SJCRH30 (cell line): ENCODE results near the gene OR6N2. TPM values are rescaled to one million over a fixed set of nuclear protein-coding genes. Genes with fewer than 3 reads are reported as not detected.

ENCODE experiments used
- DNase-seq, 2 experiments: peaks; one replicate each; pipeline ENCODE4 v3.0.0-alpha.2; 2015 to 2020
- H3K27ac ChIP-seq: fragments of 250-450 bp; sonication (Bioruptor Pico); 2 replicates; pipeline ENCODE4 v1.5.1; 2020; ENCODE audit warnings: mild to moderate bottlenecking, moderate library complexity
- H3K27me3 ChIP-seq: fragments of 250-450 bp; sonication (Bioruptor Pico); 2 replicates; pipeline ENCODE4 v1.5.1; 2020; ENCODE audit warnings: mild to moderate bottlenecking, moderate library complexity
- H3K36me3 ChIP-seq: fragments of 250-450 bp; sonication (Bioruptor Pico); 2 replicates; pipeline ENCODE4 v1.5.1; 2020; ENCODE audit warnings: mild to moderate bottlenecking, moderate library complexity
- H3K4me1 ChIP-seq: fragments of 250-450 bp; sonication (Bioruptor Pico); 2 replicates; pipeline ENCODE4 v1.5.1; 2020; ENCODE audit warnings: mild to moderate bottlenecking, moderate library complexity
- H3K4me3 ChIP-seq: fragments of 250-450 bp; sonication (Bioruptor Pico); 2 replicates; pipeline ENCODE4 v1.5.1; 2020; ENCODE audit warnings: mild to moderate bottlenecking, moderate library complexity
- H3K9me3 ChIP-seq: fragments of 250-450 bp; sonication (Bioruptor Pico); replicated peaks from 2 replicates; pipeline ENCODE4 v1.5.1; 2020; ENCODE audit warnings: mild to moderate bottlenecking, moderate library complexity
- total RNA-seq: library from RNA; depleted of rRNA; stranded (reverse); fragments of >200 nt; shearing (Covaris generic); gene quantifications from 2 replicates; pipeline ENCODE4 v1.2.3, GENCODE V29; 2014; rRNA removed

OR6N2 gene, protein sequence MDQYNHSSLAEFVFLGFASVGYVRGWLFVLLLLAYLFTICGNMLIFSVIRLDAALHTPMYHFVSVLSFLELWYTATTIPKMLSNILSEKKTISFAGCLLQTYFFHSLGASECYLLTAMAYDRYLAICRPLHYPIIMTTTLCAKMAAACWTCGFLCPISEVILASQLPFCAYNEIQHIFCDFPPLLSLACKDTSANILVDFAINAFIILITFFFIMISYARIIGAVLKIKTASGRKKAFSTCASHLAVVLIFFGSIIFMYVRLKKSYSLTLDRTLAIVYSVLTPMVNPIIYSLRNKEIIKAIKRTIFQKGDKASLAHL
- total RNA-seq, result not detected in 2 replicates

DNA sequence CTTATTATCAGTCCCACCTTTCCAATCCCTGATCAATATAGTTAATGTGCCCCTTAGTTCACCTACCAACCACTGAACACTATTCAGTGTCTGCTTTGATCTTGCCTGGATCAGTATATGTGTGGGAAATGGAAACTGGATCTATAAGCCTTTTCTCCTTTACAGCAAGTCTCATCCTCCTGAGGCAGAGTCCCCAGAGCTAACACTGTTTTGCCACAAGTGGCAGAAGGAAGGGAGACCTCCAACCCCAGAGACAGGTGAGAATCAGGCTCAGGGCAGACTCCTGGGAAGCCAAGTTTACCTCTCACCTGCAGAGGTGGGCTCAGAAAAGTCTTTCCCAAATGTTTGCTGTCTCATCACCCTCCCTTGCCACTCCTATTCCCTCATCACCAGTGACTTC, at the start of gene OR6N2:
Gene OR6N2 (minus strand): TSS at position 101 of the 400 bp plus-strand sequence. CDS start 3,569 bp downstream, outside the sequence.
- no peaks in the 10 kb centered on the region for H3K9me3 ChIP-seq
- H3K27me3 ChIP-seq, result no peaks in the 10 kb centered on the region
- H3K27ac ChIP-seq, result no peak within 1 kb of the TSS
- no peak for DNase-seq
- no peak within 1 kb of the TSS for H3K4me3 ChIP-seq
- no peaks in the 10 kb centered on the region for H3K36me3 ChIP-seq
- H3K4me1 ChIP-seq, result no peaks in the 10 kb centered on the region

DNA sequence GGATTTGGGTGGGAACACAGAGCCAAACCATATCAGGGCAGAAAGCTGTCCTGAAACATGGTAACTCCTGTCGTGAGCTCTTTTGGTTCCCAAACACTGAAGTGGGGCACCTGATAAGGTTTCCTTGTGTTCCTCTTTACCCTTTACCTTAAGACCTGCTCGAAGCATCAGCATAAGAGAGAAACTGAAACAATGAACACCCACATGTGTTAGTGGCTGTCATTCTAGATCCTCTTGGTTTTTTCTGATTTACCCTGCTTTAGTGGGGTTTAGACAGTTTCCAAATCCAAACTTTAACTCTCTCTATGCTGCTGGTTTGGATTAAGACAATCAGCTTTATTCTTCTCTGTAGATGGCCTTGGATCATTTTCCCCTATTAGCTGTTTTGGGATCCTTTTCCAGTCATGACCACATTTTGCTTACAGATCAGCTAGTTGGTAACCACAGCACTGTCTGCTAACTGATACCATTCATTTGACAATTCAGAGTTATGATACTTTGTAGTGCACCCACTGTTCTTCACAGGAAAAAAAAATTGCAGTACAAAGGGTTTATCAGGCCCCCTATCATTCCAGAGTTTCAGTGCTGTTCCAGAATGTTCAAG, 49.2 kb upstream of the OR6N2 start:
- no peak for DNase-seq
- no peaks in the 10 kb centered on the region for H3K4me1 ChIP-seq

DNA sequence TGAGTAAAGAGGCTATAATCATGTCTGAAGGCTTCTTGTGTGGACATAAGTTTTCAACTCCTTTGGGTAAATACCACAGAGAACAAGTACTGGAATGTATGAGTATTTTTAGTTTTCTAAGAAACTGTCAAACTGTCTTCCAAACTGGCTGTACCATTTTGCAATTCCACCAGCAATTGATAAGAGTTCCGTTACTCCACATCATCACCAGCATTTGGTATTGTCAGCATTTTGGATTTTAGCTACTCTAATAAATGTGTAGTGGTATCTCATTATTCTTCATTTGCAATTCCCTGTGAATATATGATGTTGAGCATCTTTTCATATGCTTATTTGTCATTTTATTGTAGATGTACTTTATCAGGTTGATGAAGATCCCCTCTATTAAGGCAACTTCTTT, 40.7 kb upstream of the OR6N2 start:
- H3K4me1 ChIP-seq, result no peaks in the 10 kb centered on the region
- no peak for DNase-seq
- H3K9me3 ChIP-seq, result no peaks in the 10 kb centered on the region
- H3K4me3 ChIP-seq, result no peak overlapping the region
- H3K36me3 ChIP-seq, result no peaks in the 10 kb centered on the region
- no peak overlapping the region for H3K27ac ChIP-seq
- no peaks in the 10 kb centered on the region for H3K27me3 ChIP-seq

More for the DNA sequence above, 49.2 kb upstream of the OR6N2 start:
- Histone ChIP-seq H3K36me3 (no peaks in the 10 kb centered on the region), H3K27ac (no peak overlapping the region), H3K4me3 (no peak overlapping the region), H3K27me3 (no peaks in the 10 kb centered on the region), H3K9me3 (no peaks in the 10 kb centered on the region)

DNA sequence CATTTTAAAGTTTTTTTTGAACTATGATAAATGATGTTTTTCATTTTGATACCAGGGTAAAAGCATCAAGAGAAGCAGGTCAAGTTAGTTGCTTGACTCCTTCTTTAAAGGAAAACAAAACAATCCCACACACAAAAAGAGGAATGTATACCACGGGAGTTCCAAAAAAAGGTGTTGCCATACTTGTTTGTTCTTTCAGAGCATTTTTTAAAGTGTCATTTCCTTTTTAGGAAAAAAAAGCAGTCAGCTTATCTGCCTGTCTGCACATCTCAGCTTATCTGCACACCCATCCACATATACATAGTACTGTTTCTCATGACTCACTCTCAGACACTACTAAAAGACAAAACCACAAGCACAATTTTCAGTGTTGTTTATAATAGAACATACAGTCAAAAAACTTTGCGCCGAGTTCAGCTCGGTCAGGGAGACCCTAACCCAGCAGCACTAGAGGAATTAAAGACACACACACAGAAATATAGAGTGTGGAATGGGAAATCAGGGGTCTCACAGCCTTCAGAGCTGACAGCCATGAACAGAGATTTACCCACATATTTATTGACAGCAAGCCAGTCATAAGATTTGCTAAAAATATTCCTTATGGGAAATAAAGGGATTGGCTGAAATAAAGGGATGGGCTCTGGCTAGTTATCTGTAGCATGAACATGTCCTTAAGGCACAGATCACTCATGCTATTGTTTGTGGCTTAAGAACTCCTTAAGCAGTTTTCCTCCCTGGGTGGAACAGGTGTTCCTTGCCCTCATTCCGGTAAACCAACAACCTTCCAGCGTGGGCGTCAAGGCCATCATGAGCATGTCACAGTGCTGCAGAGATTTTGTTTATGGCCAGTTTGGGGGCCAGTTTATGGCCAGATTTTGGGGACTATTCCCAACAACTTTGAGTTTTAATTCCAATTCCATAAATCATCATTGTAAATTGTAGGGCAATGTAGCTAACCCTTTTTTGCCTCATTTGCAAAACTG, 38.7 kb upstream of the OR6N2 start:
- no peak for DNase-seq
- no peaks in the 10 kb centered on the region for H3K36me3 ChIP-seq
- H3K9me3 ChIP-seq, result no peaks in the 10 kb centered on the region
- no peaks in the 10 kb centered on the region for H3K4me1 ChIP-seq
- no peak overlapping the region for H3K4me3 ChIP-seq
- no peak overlapping the region for H3K27ac ChIP-seq
- no peaks in the 10 kb centered on the region for H3K27me3 ChIP-seq

DNA sequence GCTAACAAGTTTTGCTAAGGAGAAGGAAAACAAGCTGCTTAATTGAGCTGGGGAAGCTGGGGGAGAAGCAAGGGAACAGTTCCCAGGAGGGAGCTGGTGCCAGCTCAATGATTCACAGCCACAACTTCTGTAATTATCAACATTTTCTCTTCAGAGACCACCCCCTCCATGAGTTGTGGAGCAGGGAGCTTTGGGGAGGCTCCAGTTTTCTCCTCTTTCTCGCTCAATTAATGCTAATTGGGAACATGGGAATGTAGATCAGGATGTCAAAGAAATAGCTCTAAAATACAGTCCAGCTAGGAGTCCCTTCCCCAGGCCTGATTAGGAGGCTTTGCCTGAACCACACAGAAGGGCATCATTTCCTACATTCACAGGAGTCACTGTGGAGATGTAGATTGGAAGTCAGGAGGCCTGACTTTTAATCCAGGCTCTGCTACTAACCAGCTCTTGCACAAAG, 38.0 kb upstream of the OR6N2 start:
- Histone ChIP-seq H3K9me3 (no peaks in the 10 kb centered on the region), H3K4me3 (no peak overlapping the region), H3K4me1 (no peaks in the 10 kb centered on the region), H3K27me3 (no peaks in the 10 kb centered on the region), H3K36me3 (no peaks in the 10 kb centered on the region), H3K27ac (no peak overlapping the region)
- DNase-seq, result no peak

DNA sequence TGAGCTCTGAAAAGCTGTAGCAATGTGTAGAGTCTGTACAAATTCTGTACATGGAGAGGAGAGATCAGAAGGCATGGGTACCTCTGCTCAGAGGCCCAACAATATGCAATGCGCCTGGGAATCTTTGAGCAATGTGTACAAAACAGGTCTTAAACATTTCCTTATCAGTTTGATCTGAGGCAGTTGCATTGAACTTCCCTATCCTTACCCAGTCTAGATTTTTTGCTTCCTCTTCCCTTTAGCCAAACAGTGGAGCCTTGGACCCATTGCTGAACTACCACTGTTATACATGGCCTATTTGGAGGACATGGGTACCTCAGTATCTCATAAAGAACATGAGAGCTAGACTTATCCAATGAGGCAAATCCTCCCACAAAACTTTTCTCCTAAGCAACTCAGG, 37.6 kb upstream of the OR6N2 start:
- Histone ChIP-seq H3K4me1 (no peaks in the 10 kb centered on the region), H3K27me3 (no peaks in the 10 kb centered on the region), H3K36me3 (no peaks in the 10 kb centered on the region), H3K27ac (no peak overlapping the region), H3K9me3 (no peaks in the 10 kb centered on the region), H3K4me3 (no peak overlapping the region)
- no peak for DNase-seq

DNA sequence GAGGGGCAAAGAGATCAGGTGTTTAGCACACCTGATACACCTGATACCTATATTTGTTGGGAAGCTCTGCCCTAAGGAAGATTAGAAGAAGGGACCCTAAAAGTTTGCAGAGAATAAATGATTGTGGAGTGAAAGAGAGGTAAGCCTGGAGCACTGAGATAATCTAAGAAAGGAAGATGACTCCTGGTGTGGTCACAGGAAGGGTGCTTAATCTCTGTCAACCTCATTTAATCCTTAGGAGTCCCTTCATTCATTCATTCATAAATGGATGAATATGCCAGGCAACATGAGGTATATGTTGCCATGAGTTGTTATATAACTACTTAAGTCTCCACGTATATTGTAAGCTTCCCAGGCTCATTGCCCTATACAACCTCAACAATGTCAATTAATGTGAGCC, 34.0 kb upstream of the OR6N2 start:
- no peak overlapping the region for H3K4me3 ChIP-seq
- H3K36me3 ChIP-seq, result no peaks in the 10 kb centered on the region
- no peaks in the 10 kb centered on the region for H3K27me3 ChIP-seq
- no peaks in the 10 kb centered on the region for H3K4me1 ChIP-seq
- H3K27ac ChIP-seq, result no peak overlapping the region
- H3K9me3 ChIP-seq, result no peaks in the 10 kb centered on the region
- DNase-seq, result no peak

DNA sequence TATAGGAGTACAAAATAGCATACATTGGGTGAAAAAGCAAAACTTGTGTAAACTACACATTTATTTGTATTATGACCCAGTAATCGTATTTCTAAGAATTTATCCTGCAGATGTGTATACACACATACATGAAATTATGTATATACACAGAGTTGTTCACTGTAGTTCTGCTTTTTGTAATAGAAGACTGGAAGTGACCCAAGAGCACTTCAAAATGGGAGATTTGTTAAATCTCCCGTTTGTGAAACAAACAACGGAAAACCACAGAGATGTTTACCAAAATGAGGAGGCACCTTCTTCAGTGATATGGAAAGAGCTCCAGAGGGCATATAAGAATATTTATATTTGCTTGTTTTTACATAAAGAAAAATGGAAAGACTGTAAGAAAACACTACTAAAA, 32.2 kb upstream of the OR6N2 start:
- Histone ChIP-seq H3K4me1 (no peaks in the 10 kb centered on the region), H3K9me3 (no peaks in the 10 kb centered on the region), H3K27ac (no peak overlapping the region), H3K4me3 (no peak overlapping the region), H3K36me3 (no peaks in the 10 kb centered on the region), H3K27me3 (no peaks in the 10 kb centered on the region)
- no peak for DNase-seq

DNA sequence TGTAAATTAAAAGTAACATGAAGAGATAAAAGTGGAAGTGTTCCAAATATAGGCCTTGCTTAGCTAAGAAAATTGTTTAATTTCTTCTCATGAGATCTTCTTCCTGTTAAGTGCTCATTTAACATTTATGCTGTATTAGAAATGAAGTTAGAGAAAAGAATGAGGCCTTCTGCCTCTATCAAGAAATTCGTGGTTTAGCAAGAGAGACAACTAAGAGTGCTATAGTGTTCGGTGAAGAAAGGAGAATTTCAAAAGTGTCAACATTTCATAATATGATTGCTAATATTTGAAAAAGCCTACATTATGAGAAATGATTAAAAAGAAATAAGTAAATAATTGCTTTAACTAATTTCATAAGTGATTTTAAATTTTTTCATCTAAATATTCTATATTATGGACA, 31.3 kb upstream of the OR6N2 start:
- Histone ChIP-seq H3K27me3 (no peaks in the 10 kb centered on the region), H3K27ac (no peak overlapping the region), H3K4me3 (no peak overlapping the region), H3K36me3 (no peaks in the 10 kb centered on the region), H3K4me1 (no peaks in the 10 kb centered on the region), H3K9me3 (no peaks in the 10 kb centered on the region)
- DNase-seq, result no peak

DNA sequence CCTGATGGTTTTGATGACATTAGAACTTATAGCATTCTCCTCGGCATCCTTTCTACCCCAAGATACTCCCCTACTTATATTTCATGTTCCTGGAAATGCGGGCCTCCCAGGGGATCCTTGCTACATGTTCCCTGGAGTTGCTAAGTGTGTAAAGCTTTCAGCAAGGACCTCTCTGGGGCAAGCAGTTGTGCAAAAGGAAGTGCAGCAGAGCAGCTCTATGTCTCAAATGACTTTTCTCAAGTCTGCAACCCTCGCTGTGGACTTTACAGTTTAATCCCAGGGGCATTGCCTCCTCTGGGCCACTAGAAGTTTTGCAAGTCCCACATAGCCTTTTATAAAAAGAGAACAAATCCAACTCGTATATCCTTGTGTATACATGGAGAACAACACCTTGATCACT, 29.3 kb upstream of the OR6N2 start:
- Histone ChIP-seq H3K36me3 (no peaks in the 10 kb centered on the region), H3K4me1 (no peaks in the 10 kb centered on the region), H3K4me3 (no peak overlapping the region), H3K27ac (no peak overlapping the region), H3K27me3 (no peaks in the 10 kb centered on the region), H3K9me3 (no peaks in the 10 kb centered on the region)
- no peak for DNase-seq

DNA sequence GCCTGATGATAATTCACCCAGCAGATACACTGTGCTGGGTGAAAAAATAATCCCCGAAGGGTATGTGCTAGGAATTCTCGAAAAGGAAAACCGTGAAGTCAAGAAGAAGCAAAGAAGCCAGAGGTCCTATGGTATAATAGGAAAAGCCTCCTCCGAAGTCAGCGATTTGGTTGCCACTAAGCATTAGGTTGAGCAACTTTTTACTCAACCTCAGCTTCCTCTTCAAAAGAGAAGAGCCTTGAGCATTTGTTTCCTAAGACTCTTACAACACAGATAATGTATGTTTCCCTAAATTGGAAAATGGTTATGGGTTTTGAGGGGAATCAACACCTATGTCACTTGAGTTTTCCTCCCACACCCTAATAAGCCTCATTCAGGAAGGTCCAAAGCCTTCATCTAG, 28.9 kb upstream of the OR6N2 start:
- DNase-seq, result no peak
- Histone ChIP-seq H3K27ac (no peak overlapping the region), H3K4me3 (no peak overlapping the region), H3K27me3 (no peaks in the 10 kb centered on the region), H3K9me3 (no peaks in the 10 kb centered on the region), H3K4me1 (no peaks in the 10 kb centered on the region), H3K36me3 (no peaks in the 10 kb centered on the region)

DNA sequence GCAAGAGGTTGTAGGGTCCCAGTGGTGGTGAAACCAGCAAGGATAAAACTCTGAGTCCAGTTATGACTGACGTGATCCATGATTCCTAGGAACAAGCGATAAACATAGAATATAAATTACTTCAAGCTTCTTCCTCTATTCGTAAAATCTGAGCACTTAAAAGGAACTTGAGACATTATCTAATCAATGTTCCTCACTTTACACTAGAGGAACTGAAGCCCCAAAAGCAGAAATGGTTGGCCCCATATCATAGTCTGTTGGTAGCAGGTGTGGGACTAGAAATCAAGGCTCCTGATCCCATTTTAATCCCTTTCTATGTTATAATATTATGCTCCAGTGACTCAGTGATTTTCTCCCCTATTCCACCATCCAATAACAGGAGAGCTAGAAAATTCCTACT, 28.3 kb upstream of the OR6N2 start:
- Histone ChIP-seq H3K4me1 (no peaks in the 10 kb centered on the region), H3K9me3 (no peaks in the 10 kb centered on the region), H3K27me3 (no peaks in the 10 kb centered on the region), H3K27ac (no peak overlapping the region), H3K36me3 (no peaks in the 10 kb centered on the region), H3K4me3 (no peak overlapping the region)
- no peak for DNase-seq

DNA sequence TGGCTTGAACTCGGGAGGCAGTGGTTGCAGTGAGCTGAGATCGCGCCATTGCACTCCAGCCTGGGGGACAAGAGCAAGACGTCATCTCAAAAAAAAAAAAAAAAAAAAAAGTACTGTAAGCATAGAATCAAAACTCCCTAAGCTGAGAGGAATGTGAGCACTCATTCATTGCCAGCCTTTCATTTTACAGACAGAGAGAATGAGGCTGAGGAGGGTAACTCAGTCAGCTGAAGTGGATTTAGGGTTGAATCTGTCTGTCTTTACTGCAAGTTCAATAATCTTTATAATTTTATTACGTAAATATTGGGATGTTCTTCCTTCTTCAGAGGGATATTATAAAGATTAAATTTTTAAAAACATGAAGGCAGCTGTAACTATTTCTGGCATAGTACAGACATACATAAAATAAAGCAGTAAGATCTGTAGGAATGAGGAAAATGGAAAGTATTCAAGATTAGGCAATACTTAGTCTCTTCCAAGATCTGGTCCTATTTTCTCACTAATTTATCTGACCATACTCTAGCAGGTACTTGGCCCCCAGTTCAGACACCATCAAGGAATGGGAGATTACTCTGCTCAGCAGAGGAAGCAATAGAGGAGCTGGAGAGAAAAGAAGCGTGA, 26.0 kb upstream of the OR6N2 start:
- Histone ChIP-seq H3K27ac (no peak overlapping the region), H3K4me1 (no peaks in the 10 kb centered on the region), H3K4me3 (no peak overlapping the region), H3K36me3 (no peaks in the 10 kb centered on the region), H3K27me3 (no peaks in the 10 kb centered on the region), H3K9me3 (no peaks in the 10 kb centered on the region)
- DNase-seq, result no peak

DNA sequence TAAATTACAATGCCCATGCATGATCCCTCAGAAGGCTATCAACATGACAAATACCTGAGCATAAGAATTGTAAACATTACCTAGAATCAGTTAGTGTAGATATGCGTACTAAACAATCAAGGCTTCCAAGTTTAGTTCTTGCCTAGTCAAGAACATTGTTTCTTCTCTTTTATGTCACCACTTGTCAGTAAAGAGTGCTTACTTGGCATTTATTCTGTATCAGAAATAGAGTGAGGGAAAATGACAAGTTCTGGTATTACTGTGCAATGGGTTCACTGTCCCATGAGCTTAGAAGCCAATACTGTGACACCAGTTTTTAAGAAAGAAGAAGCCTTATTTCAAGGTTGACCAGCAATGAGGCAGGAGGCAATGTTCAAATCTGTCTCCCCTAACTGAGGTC, 22.7 kb upstream of the OR6N2 start:
- no peak for DNase-seq
- Histone ChIP-seq H3K27ac (no peak overlapping the region), H3K4me3 (no peak overlapping the region), H3K9me3 (no peaks in the 10 kb centered on the region), H3K36me3 (no peaks in the 10 kb centered on the region), H3K27me3 (no peaks in the 10 kb centered on the region), H3K4me1 (no peaks in the 10 kb centered on the region)

DNA sequence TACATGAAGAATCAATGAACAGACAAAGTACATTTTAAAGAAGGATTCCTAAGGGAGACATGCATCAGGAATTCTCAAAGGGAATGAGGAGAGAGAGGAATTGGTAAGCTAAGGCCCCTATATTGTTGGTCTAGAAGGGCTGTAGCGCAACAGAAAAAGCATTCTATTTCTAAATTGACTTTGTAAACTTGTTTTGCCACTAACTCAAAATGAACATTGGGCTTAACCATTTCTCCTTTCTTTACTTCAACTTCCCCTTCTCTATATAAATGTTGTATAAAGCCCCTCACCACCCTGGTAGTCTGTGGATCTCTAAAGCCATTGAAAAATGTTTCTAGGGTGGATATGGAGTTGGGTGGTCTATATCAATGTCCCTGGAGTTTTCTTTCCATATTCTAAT, 20.4 kb upstream of the OR6N2 start:
- no peaks in the 10 kb centered on the region for H3K27me3 ChIP-seq
- H3K9me3 ChIP-seq, result no peaks in the 10 kb centered on the region
- H3K36me3 ChIP-seq, result no peaks in the 10 kb centered on the region
- no peak for DNase-seq
- H3K27ac ChIP-seq, result no peak overlapping the region
- no peak overlapping the region for H3K4me3 ChIP-seq
- no peaks in the 10 kb centered on the region for H3K4me1 ChIP-seq
